Kidney (tissue), 14 donors: ENCODE data around the gene TACC2. TPM values are rescaled to one million over a fixed set of nuclear protein-coding genes. Genes with fewer than 3 reads are reported as not detected.

Experiments used
- DNase-seq, 5 donors: peaks; one replicate each; pipeline ENCODE4 v3.0.0-alpha.2; 2013 to 2020
- FAIRE-seq: peaks from 2 replicates; lab custom pipeline; 2012; peaks lifted over from hg19 to GRCh38; lab: Jason Lieb, UNC
- H3K27ac ChIP-seq, 2 donors: one replicate each; pipeline ENCODE4 v1.7.0; 2013; ENCODE audit warnings: low read depth in 2 of 2, low read length in 2 of 2, inconsistent platforms in 1 of 2
- H3K27me3 ChIP-seq: one replicate; pipeline ENCODE4 v1.7.1; 2013; ENCODE audit warnings: low read length, inconsistent platforms; ENCODE audit not compliant: control insufficient read depth, insufficient read depth
- H3K36me3 ChIP-seq, 3 donors: one replicate each; pipeline versions ENCODE4 v1.7.0 to v1.7.1; 2013; ENCODE audit warnings: low read length in 3 of 3, control low read depth in 1 of 3, inconsistent platforms in 1 of 3; ENCODE audit not compliant: insufficient read depth in 3 of 3, control insufficient read depth in 2 of 3
- H3K4me1 ChIP-seq, 3 donors: one replicate each; pipeline versions ENCODE4 v1.7.0 to v1.7.1; 2013; ENCODE audit warnings: low read length in 3 of 3, inconsistent platforms in 1 of 3, low read depth in 1 of 3; ENCODE audit not compliant: control insufficient read depth in 2 of 3, insufficient read depth in 2 of 3
- H3K4me3 ChIP-seq, 3 donors: one replicate each; pipeline versions ENCODE4 v1.7.0 to v1.8.1; 2013; ENCODE audit warnings: low read length in 3 of 3, control low read depth in 1 of 3, inconsistent platforms in 1 of 3
- H3K9ac ChIP-seq, 3 donors: one replicate each; pipeline versions ENCODE4 v1.7.0 to v1.7.1; 2013; ENCODE audit warnings: low read length in 3 of 3, control low read depth in 1 of 3, inconsistent platforms in 1 of 3
- H3K9me3 ChIP-seq, 3 donors: one replicate each; pipeline versions ENCODE4 v1.7.0 to v1.7.1; 2013; ENCODE audit warnings: low read length in 3 of 3, control low read depth in 1 of 3, inconsistent platforms in 1 of 3; ENCODE audit not compliant: control insufficient read depth in 2 of 3, insufficient read depth in 1 of 3
- CTCF ChIP-seq: IDR thresholded peaks from 3 replicates; pipeline ENCODE4 v1.5.1; 2012; ENCODE audit warnings: mild to moderate bottlenecking, moderate library complexity, borderline replicate concordance; ENCODE audit not compliant: insufficient read depth; ENCODE audit errors: extremely low read depth
- intact Hi-C: fragments of 100-400 bp; cut with DNase I; formaldehyde crosslinking; loops from one replicate; pipeline ENCODE4 v1.11.1; 2022
- polyA plus RNA-seq: library from polyadenylated mRNA; stranded (reverse); fragments of 350-450 nt; fragmentation: Illumina TruSeq; extraction: RNeasy Lipid Tissue Mini Kit (QIAGEN cat#74804); gene quantifications from one replicate; pipeline ENCODE4 v1.2.3, GENCODE V29; 2014; ENCODE audit warnings: low read depth, low replicate concordance; ENCODE audit not compliant: insufficient read depth
- total RNA-seq: library from RNA; stranded (reverse); fragmentation: NEBNext Ultra II Directional; extraction: Animal tissue kit (Norgen Biotek cat#: 25700); gene quantifications from one replicate; pipeline ENCODE4 v1.2.1, GENCODE V29; 2021
- donor health status: control.
- donor health status: control.
- donor health status: control.
- donor health status: control.
- donor health status: control.
- donor health status: DM: yes; HTN: yes; CAD: no.
- donor health status: Normal renal cell carcinoma (clear cell type).

The TACC2 gene
- total and polyA plus RNA-seq, 2 donors from 2014 or later = 36.4 to 81.0 TPM

- Histone ChIP-seq H3K4me3 (no peak overlapping the region), H3K27ac (no peak overlapping the region), H3K36me3 (no peaks in the 10 kb centered on the region), H3K27me3 (no peaks in the 10 kb centered on the region), H3K9me3 (peaks cover 0 to 16% (median 0%) of the 10 kb centered on the region in 3 donors), H3K9ac (no peak overlapping the region), H3K4me1 (peaks cover 0 to 7% (median 4%) of the 10 kb centered on the region in 3 donors)
- TF ChIP-seq CTCF = no peak
- intact Hi-C loops = no loop called here
- FAIRE-seq (no peak), DNase-seq (no peak)
These were observed 10.3 kb downstream of the TACC2 start for GRCh38 chr10:121999301-121999700.

- peaks cover 0 to 16% (median 0%) of the 10 kb centered on the region in 3 donors for H3K9me3 ChIP-seq
- H3K27me3 ChIP-seq = no peaks in the 10 kb centered on the region
- H3K9ac ChIP-seq = no peak overlapping the region
- TF ChIP-seq CTCF = no peak
- no peaks in the 10 kb centered on the region for H3K4me1 ChIP-seq
- FAIRE-seq (no peak), DNase-seq (no peak)
- no peaks in the 10 kb centered on the region for H3K36me3 ChIP-seq
- intact Hi-C loops = no loop called here
- no peak overlapping the region for H3K27ac ChIP-seq
- no peak overlapping the region for H3K4me3 ChIP-seq
These were observed 12.7 kb downstream of the TACC2 start for GRCh38 chr10:122001698-122002097.

- DNase-seq = no peak
- Histone ChIP-seq H3K4me3 (no peak overlapping the region), H3K27ac (no peak overlapping the region), H3K9ac (no peak overlapping the region), H3K36me3 (no peaks in the 10 kb centered on the region), H3K4me1 (no peaks in the 10 kb centered on the region), H3K9me3 (peaks cover 0 to 3% (median 0%) of the 10 kb centered on the region in 3 donors), H3K27me3 (no peaks in the 10 kb centered on the region)
- TF ChIP-seq CTCF = no peak
- no peak for FAIRE-seq
- intact Hi-C loops = no loop called here
These were observed 18.5 kb downstream of the TACC2 start for GRCh38 chr10:122007415-122007814.
